GM19351 (cell line): ENCODE measurements around the gene PRUNE2.

Experiments
- ATAC-seq: cut with Tn5 transposase; IDR thresholded peaks from one replicate; pipeline ENCODE4 v1.9.1; 2021; ENCODE audit warnings: mild to moderate bottlenecking, moderate library complexity; ENCODE audit not compliant: unreplicated experiment

PRUNE2 gene

GRCh38 chr9:76586390-76587314, 319.3 kb downstream of the PRUNE2 start:
- no peak for ATAC-seq

- ATAC-seq: no peak
Measured at GRCh38 chr9:76585487-76586389, 320.2 kb downstream of the PRUNE2 start.

GRCh38 chr9:76583256-76583655, 322.7 kb downstream of the PRUNE2 start:
- ATAC-seq: no peak

GRCh38 chr9:76581731-76582130, 324.2 kb downstream of the PRUNE2 start:
- ATAC-seq: no peak

- ATAC-seq: no peak
Measured at GRCh38 chr9:76580820-76581219, 325.1 kb downstream of the PRUNE2 start.

- ATAC-seq: no peak
Measured at GRCh38 chr9:76580188-76580587, 325.7 kb downstream of the PRUNE2 start.

GRCh38 chr9:76576344-76576743, 329.6 kb downstream of the PRUNE2 start:
- ATAC-seq: peak; percentile 72

- no peak for ATAC-seq
Measured at GRCh38 chr9:76575761-76576160, 330.2 kb downstream of the PRUNE2 start.

- ATAC-seq: no peak
Measured at GRCh38 chr9:76573905-76574760, 331.8 kb downstream of the PRUNE2 start.

GRCh38 chr9:76573408-76573807, 332.5 kb downstream of the PRUNE2 start:
- no peak for ATAC-seq

- no peak for ATAC-seq
Measured at GRCh38 chr9:76572151-76572550, 333.8 kb downstream of the PRUNE2 start.

GRCh38 chr9:76571743-76572146, 334.2 kb downstream of the PRUNE2 start:
- no peak for ATAC-seq

- peak; percentile 96 for ATAC-seq
Measured at GRCh38 chr9:76571288-76571687, 334.6 kb downstream of the PRUNE2 start.

- no peak for ATAC-seq
Measured at GRCh38 chr9:76570826-76571225, 335.1 kb downstream of the PRUNE2 start.

GRCh38 chr9:76567086-76567485, 338.8 kb downstream of the PRUNE2 start:
- no peak for ATAC-seq

- ATAC-seq: no peak
Measured at GRCh38 chr9:76564297-76564696, 341.6 kb downstream of the PRUNE2 start.

- peak; percentile 87 for ATAC-seq
Measured at GRCh38 chr9:76562511-76562911, 343.4 kb downstream of the PRUNE2 start.

- ATAC-seq: peak; percentile 21
Measured at GRCh38 chr9:76561900-76562299, 344.0 kb downstream of the PRUNE2 start.
